K562 (cell line): ENCODE data around the gene MADD. TPM values are rescaled to one million over a fixed set of nuclear protein-coding genes. Genes with fewer than 3 reads are reported as not detected.

Source experiments
- AFF1 ChIP-seq, 2 experiments: fragments of 450-650 bp; IDR thresholded peaks; 2 replicates each; pipeline ENCODE4 v1.6.1; 2018; ENCODE audit warnings: mild to moderate bottlenecking in 2 of 2, low read depth in 1 of 2; ENCODE audit not compliant: partially characterized antibody in 2 of 2
- ATF7 ChIP-seq: fragments of 450-650 bp; IDR thresholded peaks from 2 replicates; pipeline ENCODE4 v1.7.1; 2014; ENCODE audit warnings: mild to moderate bottlenecking, moderate library complexity
- DMBX1 ChIP-seq: fragments of 250-450 bp; sonication (Bioruptor Pico); IDR thresholded peaks from 2 replicates; pipeline ENCODE4 v1.8.0; 2022; ENCODE audit warnings: inconsistent platforms, mild to moderate bottlenecking, moderate library complexity, borderline replicate concordance
- ELF2 ChIP-seq: fragments of 250-450 bp; sonication (Bioruptor Pico); IDR thresholded peaks from 2 replicates; pipeline ENCODE4 v1.5.0; 2021; ENCODE audit warnings: mild to moderate bottlenecking
- GTF2A2 ChIP-seq: IDR thresholded peaks from 2 replicates; pipeline ENCODE4 v1.6.1; 2016; ENCODE audit warnings: mild to moderate bottlenecking, missing genetic modification characterization, missing compliant biosample characterization
- HDGF ChIP-seq: fragments of 450-650 bp; IDR thresholded peaks from 2 replicates; pipeline ENCODE4 v1.6.1; 2016
- HMBOX1 ChIP-seq: sonication (generic); IDR thresholded peaks from 2 replicates; pipeline ENCODE4 v1.6.1; 2016
- MBD1 ChIP-seq: fragments of 250-450 bp; sonication (Bioruptor Pico); IDR thresholded peaks from 2 replicates; pipeline ENCODE4 v1.8.0; 2022; ENCODE audit warnings: inconsistent platforms
- NFE2L1 ChIP-seq: fragments of 450-650 bp; IDR thresholded peaks from 2 replicates; pipeline ENCODE4 v1.6.1; 2016; ENCODE audit warnings: missing genetic modification characterization, low read depth, mild to moderate bottlenecking, missing compliant biosample characterization, moderate library complexity, borderline replicate concordance
- NFIC ChIP-seq: fragments of 450-650 bp; IDR thresholded peaks from 2 replicates; pipeline ENCODE4 v1.6.1; 2017; ENCODE audit warnings: mild to moderate bottlenecking, inconsistent platforms
- NKRF ChIP-seq: fragments of 450-650 bp; IDR thresholded peaks from 2 replicates; pipeline ENCODE4 v1.6.1; 2016; ENCODE audit warnings: borderline replicate concordance
- PTRF ChIP-seq: fragments of 450-650 bp; IDR thresholded peaks from 2 replicates; pipeline ENCODE4 v1.6.1; 2016; ENCODE audit warnings: mild to moderate bottlenecking, missing genetic modification characterization, missing compliant biosample characterization
- SMAD2 ChIP-seq: fragments of 150-350 bp; IDR thresholded peaks from 2 replicates; pipeline ENCODE4 v1.6.1; 2014; ENCODE audit warnings: low read depth, mild to moderate bottlenecking, low read length
- SMARCA5 ChIP-seq: fragments of 450-650 bp; IDR thresholded peaks from 2 replicates; pipeline ENCODE4 v1.6.1; 2016
- SMARCC2 ChIP-seq: fragments of 450-650 bp; IDR thresholded peaks from 2 replicates; pipeline ENCODE4 v1.6.1; 2017; ENCODE audit warnings: antibody characterized with exemption, moderate library complexity, mild to moderate bottlenecking, low read depth
- TRIM28 ChIP-seq: fragments of 450-650 bp; IDR thresholded peaks from 2 replicates; pipeline ENCODE4 v1.6.1; 2017
- ZFPM2 ChIP-seq: fragments of 250-450 bp; sonication (Bioruptor Pico); IDR thresholded peaks from 2 replicates; pipeline ENCODE4 v1.5.1; 2022; ENCODE audit warnings: mild to moderate bottlenecking
- ZNF511 ChIP-seq: sonication (generic); formaldehyde crosslinking; IDR thresholded peaks from 2 replicates; pipeline ENCODE4 v1.8.0; 2022; ENCODE audit warnings: mild to moderate bottlenecking, missing genetic modification reagents
- ZSCAN32 ChIP-seq: fragments of 450-650 bp; formaldehyde crosslinking; IDR thresholded peaks from 2 replicates; pipeline ENCODE4 v1.4.0; 2020; ENCODE audit warnings: mild to moderate bottlenecking, moderate library complexity
- polyA plus RNA-seq, 8 experiments: library from polyadenylated mRNA; depleted of rRNA in 4 of 8; stranded (reverse) in 5 of 8; unstranded in 3 of 8; fragments of >200 nt; fragmentation: Nextera tagmentation in 2 of 8; fragmentation: Illumina TruSeq in 1 of 8; extraction: Ambion mirVana in 2 of 8; extraction: Trizol in 1 of 8; gene quantifications; 2 replicates each; pipeline versions ENCODE4 v1.2.1 to v1.2.3, GENCODE V29; 2011 to 2014; ENCODE audit warnings: inconsistent platforms in 1 of 8, missing spikeins in 1 of 8
- total RNA-seq, 7 experiments: library from RNA; depleted of rRNA in 6 of 7; stranded (reverse); fragments of >200 nt in 6 of 7; fragmentation: Illumina TruSeq in 2 of 7; extraction: Trizol in 2 of 7; gene quantifications; 2 replicates each; pipeline versions ENCODE4 v1.2.1 to v1.2.3, GENCODE V29; 2011 to 2021; ENCODE audit warnings: low replicate concordance in 1 of 7

Gene MADD
- total and polyA plus RNA-seq, 9 of the 15 experiments (the other 6 are each of a cell fraction or from before 2014, with no cell fraction given): 0.68 to 57.6 (median 33.6) TPM

- TF ChIP-seq MBD1 (no peak), PTRF (tag) (no peak), NKRF (no peak), DMBX1 (CRISPR knock-in tag) (no peak), NFE2L1 (tag) (no peak), GTF2A2 (tag) (no peak), ATF7 (peak; percentile 42; the same call in 1 of the 2 replicates), ZNF511 (CRISPR knock-in tag) (no peak), NFIC (peak; percentile 72), HDGF (peak; percentile 71; the same call in 1 of the 2 replicates), ZSCAN32 (CRISPR knock-in tag) (no peak), SMARCA5 (no peak; the same call in 1 of the 2 replicates), TRIM28 (no peak), AFF1 (IDR thresholded peaks at IDR 0.05; ENCODE audit: low read depth in 1 of 2, partially characterized antibody in 2 of 2) (peak in 1 of 2 experiments; percentile 52), SMARCC2 (no peak), HMBOX1 (no peak), ZFPM2 (CRISPR knock-in tag) (no peak), ELF2 (CRISPR knock-in tag) (no peak), SMAD2 (no peak)
Measured at GRCh38 chr11:47376525-47377371, 106.8 kb downstream of the MADD start (continued).
